ENCODE data around the gene RPL36A.

Gene RPL36A

DNA sequence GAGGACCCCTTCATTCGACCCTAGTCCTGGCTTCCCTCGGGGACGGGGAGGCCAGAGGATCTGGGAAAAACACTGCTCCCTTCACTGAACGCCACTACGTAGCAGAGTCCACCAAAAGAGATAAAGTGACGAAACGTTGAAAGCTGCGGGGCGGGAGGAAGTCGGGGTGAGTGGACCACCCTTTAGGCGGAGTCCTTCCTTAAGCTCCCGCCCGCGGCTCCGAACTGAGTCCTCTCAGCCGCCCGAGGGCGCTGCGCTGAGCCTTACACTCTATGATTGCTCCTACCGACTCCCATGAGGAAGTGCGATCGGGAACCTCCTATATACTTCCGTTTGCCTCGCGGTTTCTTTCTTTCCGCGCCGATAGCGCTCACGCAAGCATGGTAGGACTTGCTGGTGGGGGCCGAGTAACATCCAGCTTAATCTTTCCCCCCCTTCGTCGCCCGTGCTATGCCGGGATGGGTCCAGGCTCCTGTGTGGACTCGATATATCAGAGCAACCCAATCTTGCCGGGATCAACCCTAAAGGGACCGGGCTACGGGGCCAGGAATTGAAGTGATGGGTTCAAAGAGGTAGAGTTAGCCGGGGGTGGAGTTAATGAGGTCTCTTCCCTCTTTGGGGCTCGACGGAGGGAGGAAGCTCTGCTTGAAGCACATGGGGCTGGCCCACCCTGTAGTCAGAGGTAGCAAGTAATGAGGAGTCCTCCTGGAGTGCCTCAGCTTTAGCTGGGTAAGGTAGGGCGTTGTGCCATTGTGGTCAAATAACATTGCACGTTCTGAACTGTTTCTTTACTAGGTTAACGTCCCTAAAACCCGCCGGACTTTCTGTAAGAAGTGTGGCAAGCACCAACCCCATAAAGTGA, at the start of gene RPL36A:
Gene RPL36A (plus strand): TSS at position 348 of the 862 bp plus-strand sequence. CDS start 33 bp downstream, at position 381.
- H3K4me3 ChIP-seq (ENCODE audit: low read length): peak within 1 kb of the TSS; percentile 41
- H3K36me3 ChIP-seq (ENCODE audit: control insufficient read depth, insufficient read depth, low read length): no peaks in the 10 kb centered on the region
- H3K9me3 ChIP-seq (ENCODE audit: control insufficient read depth, low read length): no peaks in the 10 kb centered on the region
- H3K4me1 ChIP-seq (ENCODE audit: control insufficient read depth, insufficient read depth, low read length): peaks cover 9% of the 10 kb centered on the region
- H3K9ac ChIP-seq (ENCODE audit: low read length): peak within 1 kb of the TSS; percentile 74
- H3K27me3 ChIP-seq (ENCODE audit: control insufficient read depth, insufficient read depth, low read length): no peaks in the 10 kb centered on the region

DNA sequence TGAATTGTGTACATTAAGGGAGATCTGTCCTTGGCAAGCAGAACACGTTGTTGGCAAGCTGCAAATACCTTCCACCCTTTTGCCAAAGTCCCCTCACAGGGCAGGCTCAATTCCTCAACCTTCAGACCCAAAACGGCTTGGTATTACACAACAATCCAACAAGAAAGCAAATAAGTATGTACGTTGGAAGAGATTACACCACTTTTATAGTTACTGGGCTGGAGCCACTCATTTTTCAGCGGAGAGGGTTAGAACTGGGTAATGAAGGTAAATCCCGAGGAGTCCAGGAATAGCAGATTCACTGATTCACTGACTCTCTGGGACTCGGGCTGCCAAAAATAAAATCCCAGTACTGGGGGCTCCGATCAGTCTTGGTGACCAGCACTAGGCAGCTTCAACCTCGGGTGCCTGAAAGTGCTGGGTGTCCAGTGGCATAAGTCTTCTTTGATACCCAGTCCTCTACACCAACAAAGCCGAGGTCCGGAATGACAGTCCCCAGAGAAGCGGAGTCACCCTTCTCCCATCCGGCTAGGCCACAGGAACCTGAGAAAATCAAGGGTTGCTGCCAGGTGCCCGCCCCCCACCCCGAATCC, 42.9 kb upstream of the RPL36A start:
- no peaks in the 10 kb centered on the region for H3K9me3 ChIP-seq (ENCODE audit: control insufficient read depth, low read length)
- H3K27me3 ChIP-seq (ENCODE audit: control insufficient read depth, insufficient read depth, low read length): no peaks in the 10 kb centered on the region
- H3K4me3 ChIP-seq (ENCODE audit: low read length): peak overlapping the region; percentile 80
- no peaks in the 10 kb centered on the region for H3K4me1 ChIP-seq (ENCODE audit: control insufficient read depth, insufficient read depth, low read length)
- H3K9ac ChIP-seq (ENCODE audit: low read length): peak overlapping the region; percentile 75
- H3K36me3 ChIP-seq (ENCODE audit: control insufficient read depth, insufficient read depth, low read length): no peaks in the 10 kb centered on the region

DNA sequence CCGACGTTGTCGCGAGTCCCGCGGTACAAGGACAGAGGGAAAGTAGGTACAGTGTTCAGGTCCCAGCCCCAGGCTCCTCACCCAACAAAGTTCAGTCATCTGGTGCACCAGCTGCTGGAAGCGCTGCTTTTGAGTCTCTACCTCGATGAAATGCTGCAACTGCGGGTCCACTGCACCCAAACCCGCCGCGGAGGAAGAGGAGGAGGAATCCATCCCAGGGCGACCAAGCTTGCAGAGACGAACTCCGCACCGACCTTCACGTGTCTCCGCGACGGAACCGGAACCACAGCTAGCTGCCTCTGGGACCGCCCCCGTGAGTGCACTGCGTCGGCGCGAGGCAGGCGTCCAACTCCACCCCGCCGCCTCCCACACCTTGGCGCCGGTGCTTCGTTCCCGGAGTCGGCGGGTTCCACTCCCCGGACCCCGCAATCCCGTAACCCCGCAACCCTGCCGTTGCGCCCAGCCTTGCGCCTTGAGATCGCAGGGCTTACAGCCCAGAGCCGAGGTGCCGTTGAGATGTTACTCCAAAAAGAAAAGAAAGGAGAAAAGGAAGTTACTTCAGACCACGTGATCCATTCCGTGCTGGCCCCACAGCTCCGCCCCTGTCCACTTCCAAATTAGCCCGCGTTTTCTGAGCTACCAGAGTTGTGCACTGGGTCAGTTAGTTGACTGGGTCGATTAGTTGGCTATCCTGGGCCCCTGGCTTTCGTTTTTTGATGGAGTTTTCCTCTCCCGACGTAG, 42.2 kb upstream of the RPL36A start, which contains the start of gene TIMM8A:
Gene TIMM8A (minus strand): TSS at position 291 of the 741 bp plus-strand sequence. CDS start 78 bp downstream, at position 213.
- H3K36me3 ChIP-seq (ENCODE audit: control insufficient read depth, insufficient read depth, low read length): no peaks in the 10 kb centered on the region
- H3K9me3 ChIP-seq (ENCODE audit: control insufficient read depth, low read length): no peaks in the 10 kb centered on the region
- H3K4me1 ChIP-seq (ENCODE audit: control insufficient read depth, insufficient read depth, low read length): no peaks in the 10 kb centered on the region
- H3K4me3 ChIP-seq (ENCODE audit: low read length): peak within 1 kb of the TSS; percentile 80
- no peaks in the 10 kb centered on the region for H3K27me3 ChIP-seq (ENCODE audit: control insufficient read depth, insufficient read depth, low read length)
- H3K9ac ChIP-seq (ENCODE audit: low read length): peak within 1 kb of the TSS; percentile 75

DNA sequence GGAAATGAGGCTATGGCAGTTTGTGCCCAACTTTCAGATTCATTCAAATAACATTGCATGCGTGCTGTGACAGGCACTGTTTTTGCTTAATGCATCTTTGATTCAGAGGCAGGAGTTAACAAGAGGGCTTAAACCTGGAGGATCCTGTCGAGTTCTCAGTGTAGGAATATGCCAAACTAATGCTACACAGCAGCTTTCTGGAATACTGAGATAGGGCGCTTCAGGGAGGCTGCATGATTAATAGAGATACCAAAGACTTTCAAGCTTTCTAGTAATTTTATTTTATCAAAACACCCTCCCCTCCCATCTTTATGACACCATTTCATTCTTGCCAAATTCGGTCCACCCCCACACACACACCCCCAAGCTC, 41.6 kb upstream of the RPL36A start:
- no peaks in the 10 kb centered on the region for H3K36me3 ChIP-seq (ENCODE audit: control insufficient read depth, insufficient read depth, low read length)
- H3K9ac ChIP-seq (ENCODE audit: low read length): peak overlapping the region; percentile 75
- no peaks in the 10 kb centered on the region for H3K4me1 ChIP-seq (ENCODE audit: control insufficient read depth, insufficient read depth, low read length)
- no peaks in the 10 kb centered on the region for H3K27me3 ChIP-seq (ENCODE audit: control insufficient read depth, insufficient read depth, low read length)
- H3K9me3 ChIP-seq (ENCODE audit: control insufficient read depth, low read length): no peaks in the 10 kb centered on the region
- H3K4me3 ChIP-seq (ENCODE audit: low read length): peak overlapping the region; percentile 80

DNA sequence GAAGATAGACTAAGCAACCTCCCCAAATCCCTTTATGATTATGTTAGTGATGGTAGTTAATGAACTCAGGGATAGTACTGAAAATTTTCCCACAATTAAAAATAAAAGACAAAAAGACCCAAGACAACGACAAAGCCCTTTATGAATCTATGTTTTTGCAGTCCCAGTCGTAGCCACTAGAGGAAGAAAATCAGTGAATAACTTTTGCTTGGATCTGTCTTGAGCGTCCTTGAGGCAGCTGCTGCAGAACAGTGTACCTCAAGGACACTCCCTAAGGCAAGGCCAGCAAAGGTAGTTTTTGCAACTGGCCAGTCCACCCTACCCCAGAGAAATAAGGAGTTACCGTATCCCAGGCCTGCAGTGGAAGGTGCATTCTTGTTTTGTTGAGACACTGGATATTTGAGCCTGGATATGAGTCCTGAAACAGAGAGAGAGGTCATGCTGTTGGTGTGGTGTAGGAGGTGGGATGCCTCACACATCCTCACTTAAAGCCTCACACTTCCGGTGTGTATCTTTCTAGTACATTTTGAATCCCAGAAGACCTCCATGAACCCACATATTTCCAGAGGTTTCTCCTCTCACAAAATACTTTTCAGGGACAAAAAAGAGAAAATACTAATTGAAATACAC, 33.5 kb upstream of the RPL36A start:
- H3K9ac ChIP-seq (ENCODE audit: low read length): no peak overlapping the region
- no peaks in the 10 kb centered on the region for H3K9me3 ChIP-seq (ENCODE audit: control insufficient read depth, low read length)
- H3K27me3 ChIP-seq (ENCODE audit: control insufficient read depth, insufficient read depth, low read length): no peaks in the 10 kb centered on the region
- H3K4me3 ChIP-seq (ENCODE audit: low read length): no peak overlapping the region
- no peaks in the 10 kb centered on the region for H3K4me1 ChIP-seq (ENCODE audit: control insufficient read depth, insufficient read depth, low read length)
- no peaks in the 10 kb centered on the region for H3K36me3 ChIP-seq (ENCODE audit: control insufficient read depth, insufficient read depth, low read length)

DNA sequence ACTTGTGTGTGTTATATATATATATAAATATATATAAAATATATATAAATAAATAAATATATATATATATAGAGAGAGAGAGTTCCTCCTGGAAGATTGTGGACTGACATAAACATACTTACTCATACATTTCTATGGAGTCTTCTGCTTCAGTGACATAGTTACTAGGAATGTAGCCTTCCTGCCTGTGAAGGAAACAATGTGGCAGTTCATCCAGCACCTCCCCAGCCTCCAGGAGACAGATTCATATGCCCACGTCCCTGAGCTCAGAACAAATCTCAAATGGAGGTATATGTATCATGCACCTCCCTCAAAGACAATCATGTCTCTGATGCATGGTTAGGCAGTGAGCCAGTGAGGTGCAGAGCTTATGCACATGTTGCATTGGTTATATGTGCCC, 30.8 kb upstream of the RPL36A start:
- Histone ChIP-seq H3K9me3 (ENCODE audit: control insufficient read depth, low read length) (no peaks in the 10 kb centered on the region), H3K9ac (ENCODE audit: low read length) (no peak overlapping the region), H3K36me3 (ENCODE audit: control insufficient read depth, insufficient read depth, low read length) (no peaks in the 10 kb centered on the region), H3K4me1 (ENCODE audit: control insufficient read depth, insufficient read depth, low read length) (no peaks in the 10 kb centered on the region), H3K27me3 (ENCODE audit: control insufficient read depth, insufficient read depth, low read length) (no peaks in the 10 kb centered on the region), H3K4me3 (ENCODE audit: low read length) (no peak overlapping the region)

DNA sequence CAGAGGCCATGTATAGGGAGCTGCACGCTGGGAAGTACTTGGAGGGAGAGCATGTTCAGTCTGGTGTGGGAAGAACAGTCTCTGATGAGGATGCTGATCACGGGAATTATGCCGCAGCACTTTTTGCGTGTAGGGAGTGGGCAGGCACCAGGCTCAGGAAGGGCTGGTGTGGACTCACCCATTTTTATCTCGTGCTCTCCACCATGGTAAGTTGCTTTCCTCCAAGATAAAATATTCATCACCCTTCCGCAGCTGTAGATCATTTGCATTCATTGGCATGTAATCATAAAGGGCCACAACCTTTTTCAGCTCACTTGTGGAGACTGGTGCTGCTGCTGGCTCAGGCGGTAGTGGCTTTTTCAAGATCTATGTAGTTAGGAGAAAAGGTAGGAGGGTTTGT, 30.4 kb upstream of the RPL36A start:
- no peaks in the 10 kb centered on the region for H3K36me3 ChIP-seq (ENCODE audit: control insufficient read depth, insufficient read depth, low read length)
- H3K9me3 ChIP-seq (ENCODE audit: control insufficient read depth, low read length): no peaks in the 10 kb centered on the region
- no peaks in the 10 kb centered on the region for H3K27me3 ChIP-seq (ENCODE audit: control insufficient read depth, insufficient read depth, low read length)

DNA sequence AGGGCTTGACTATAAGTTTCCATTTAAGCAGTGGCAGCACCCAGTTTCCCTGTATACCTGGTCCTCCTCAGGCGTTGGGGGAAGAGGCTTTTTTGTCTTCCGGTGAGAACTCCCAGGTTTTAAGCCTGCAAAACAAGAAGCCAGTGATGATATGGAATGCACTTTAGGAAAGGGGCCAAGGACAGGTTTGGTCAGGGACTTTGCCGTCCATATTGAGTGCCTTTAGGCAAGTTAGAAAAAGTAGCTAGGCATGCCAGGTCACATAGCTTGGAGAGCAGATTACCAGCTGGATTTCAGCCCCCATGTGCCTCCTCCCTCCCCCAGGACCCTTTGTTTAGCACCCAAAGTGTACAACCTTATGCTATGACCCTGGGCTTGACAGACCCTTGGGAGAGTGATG, 28.7 kb upstream of the RPL36A start:
- no peaks in the 10 kb centered on the region for H3K27me3 ChIP-seq (ENCODE audit: control insufficient read depth, insufficient read depth, low read length)
- no peak overlapping the region for H3K9ac ChIP-seq (ENCODE audit: low read length)
- no peak overlapping the region for H3K4me3 ChIP-seq (ENCODE audit: low read length)
- H3K9me3 ChIP-seq (ENCODE audit: control insufficient read depth, low read length): no peaks in the 10 kb centered on the region
- H3K36me3 ChIP-seq (ENCODE audit: control insufficient read depth, insufficient read depth, low read length): no peaks in the 10 kb centered on the region
- no peaks in the 10 kb centered on the region for H3K4me1 ChIP-seq (ENCODE audit: control insufficient read depth, insufficient read depth, low read length)

More for the DNA sequence above, 30.4 kb upstream of the RPL36A start:
- Histone ChIP-seq H3K4me3 (ENCODE audit: low read length) (no peak overlapping the region), H3K4me1 (ENCODE audit: control insufficient read depth, insufficient read depth, low read length) (no peaks in the 10 kb centered on the region), H3K9ac (ENCODE audit: low read length) (no peak overlapping the region)

DNA sequence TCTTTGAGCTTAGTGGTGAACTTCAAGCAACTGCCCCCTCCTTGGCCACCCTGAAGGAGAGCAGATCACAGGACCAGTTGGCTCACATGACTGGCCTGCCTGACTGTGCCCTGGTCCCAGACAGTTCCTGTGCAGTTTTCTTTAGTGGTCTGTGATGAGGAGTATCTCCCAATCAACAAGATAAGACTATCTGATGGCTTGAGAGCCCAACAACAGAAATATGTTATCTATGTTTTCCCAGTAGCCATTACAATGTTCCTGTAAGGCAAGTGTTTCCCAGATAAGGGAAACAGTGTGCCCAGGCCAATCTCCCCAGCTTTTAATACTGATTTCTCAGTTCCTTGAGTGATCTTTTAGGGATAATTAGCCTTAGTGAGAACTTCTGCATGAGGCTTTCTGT, 28.1 kb upstream of the RPL36A start:
- Histone ChIP-seq H3K4me3 (ENCODE audit: low read length) (no peak overlapping the region), H3K9ac (ENCODE audit: low read length) (no peak overlapping the region), H3K9me3 (ENCODE audit: control insufficient read depth, low read length) (no peaks in the 10 kb centered on the region), H3K27me3 (ENCODE audit: control insufficient read depth, insufficient read depth, low read length) (no peaks in the 10 kb centered on the region), H3K4me1 (ENCODE audit: control insufficient read depth, insufficient read depth, low read length) (no peaks in the 10 kb centered on the region), H3K36me3 (ENCODE audit: control insufficient read depth, insufficient read depth, low read length) (no peaks in the 10 kb centered on the region)

DNA sequence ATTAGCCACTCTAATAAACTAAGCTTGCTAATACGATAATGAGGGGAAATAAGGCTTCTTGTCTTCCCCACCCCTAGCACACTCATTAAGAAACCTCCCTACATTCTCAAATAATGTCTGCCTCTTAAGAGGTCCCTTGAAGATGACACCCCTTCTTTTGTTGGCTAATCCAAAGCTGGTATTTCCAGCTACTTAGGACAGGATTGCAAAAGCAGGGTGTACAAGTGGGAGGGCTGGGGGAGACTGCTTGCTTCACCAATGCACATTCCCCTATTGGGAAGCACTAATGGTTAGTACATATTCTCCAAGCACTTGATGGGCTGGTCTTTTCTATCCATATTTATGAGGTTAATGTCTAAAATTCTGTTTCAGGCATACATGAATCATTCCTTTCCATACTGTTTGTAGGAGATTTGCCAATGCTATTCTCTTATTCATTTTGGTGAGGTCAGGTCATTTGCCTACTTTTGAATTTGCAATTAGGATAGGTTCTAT, 25.5 kb upstream of the RPL36A start:
- H3K36me3 ChIP-seq (ENCODE audit: control insufficient read depth, insufficient read depth, low read length): no peaks in the 10 kb centered on the region
- no peaks in the 10 kb centered on the region for H3K4me1 ChIP-seq (ENCODE audit: control insufficient read depth, insufficient read depth, low read length)
- H3K9me3 ChIP-seq (ENCODE audit: control insufficient read depth, low read length): no peaks in the 10 kb centered on the region
- H3K9ac ChIP-seq (ENCODE audit: low read length): no peak overlapping the region
- no peaks in the 10 kb centered on the region for H3K27me3 ChIP-seq (ENCODE audit: control insufficient read depth, insufficient read depth, low read length)
- H3K4me3 ChIP-seq (ENCODE audit: low read length): no peak overlapping the region

DNA sequence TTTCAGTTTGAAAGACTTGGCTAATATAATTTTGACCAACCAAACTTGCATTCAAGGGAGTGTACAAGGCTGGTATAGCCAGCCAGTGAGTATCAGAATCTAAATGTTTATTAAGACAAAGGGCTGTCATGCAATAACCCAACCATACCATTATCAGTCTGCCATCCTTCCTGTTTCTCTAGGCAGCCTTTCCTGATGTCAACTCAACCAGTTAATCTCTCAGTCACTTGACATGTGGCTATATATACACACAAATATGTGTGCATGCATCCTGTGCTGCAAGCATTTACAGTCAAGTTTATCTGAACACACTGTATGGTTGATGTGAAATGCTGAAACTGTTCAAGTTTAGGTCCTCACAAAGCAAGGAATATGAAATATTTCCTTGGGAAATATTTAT, 22.0 kb upstream of the RPL36A start:
- Histone ChIP-seq H3K9ac (ENCODE audit: low read length) (no peak overlapping the region), H3K27me3 (ENCODE audit: control insufficient read depth, insufficient read depth, low read length) (no peaks in the 10 kb centered on the region), H3K4me3 (ENCODE audit: low read length) (no peak overlapping the region), H3K4me1 (ENCODE audit: control insufficient read depth, insufficient read depth, low read length) (no peaks in the 10 kb centered on the region), H3K9me3 (ENCODE audit: control insufficient read depth, low read length) (no peaks in the 10 kb centered on the region), H3K36me3 (ENCODE audit: control insufficient read depth, insufficient read depth, low read length) (no peaks in the 10 kb centered on the region)

All from mucosa of stomach (tissue), 1 donor.